Mammary epithelial cell (primary cell): ENCODE measurements around the gene PERCC1.

Experiments
- CTCF ChIP-seq, 2 donors: IDR thresholded peaks in 1 of 2; conservative IDR thresholded peaks in 1 of 2; 2 replicates each; pipeline ENCODE4 v1.5.1; 2011 to 2012; ENCODE audit warnings: inconsistent platforms in 2 of 2, low read length in 2 of 2, mild to moderate bottlenecking in 2 of 2, control low read depth in 1 of 2, low read depth in 1 of 2; ENCODE audit not compliant: insufficient read depth in 1 of 2; ENCODE audit errors: extremely low read depth in 1 of 2
- EZH2 ChIP-seq: IDR thresholded peaks from 2 replicates; pipeline ENCODE4 v1.6.1; 2012; ENCODE audit warnings: low read length, inconsistent platforms, borderline replicate concordance

GRCh38 chr16:1435921-1436697 lies 5.2 kb downstream of the PERCC1 start:
- TF ChIP-seq CTCF (conservative IDR thresholded peaks at IDR 0.05 in 1 of 2, IDR thresholded peaks at IDR 0.05 in 1 of 2; ENCODE audit: extremely low read depth in 1 of 2, insufficient read depth in 1 of 2, low read depth in 1 of 2, low read length in 2 of 2): no peak
- TF ChIP-seq EZH2: no peak
